Measurements from ENCODE around the gene IER5. TPM values are rescaled to one million over a fixed set of nuclear protein-coding genes. Genes with fewer than 3 reads are reported as not detected.
A peak's percentile ranks its signal among the peaks of the same experiment; 100 is the strongest.

The IER5 gene
- total and polyA plus RNA-seq, 9 of the 15 experiments (the other 6 are each of a cell fraction or from before 2014, with no cell fraction given): 2.4 to 32.1 (median 12.0) TPM

GRCh38 chr1:181126871-181127587 is 38.5 kb downstream of the IER5 start (continued):
- TF ChIP-seq NRF1 (conservative IDR thresholded peaks at IDR 0.05 in 1 of 2, IDR thresholded peaks at IDR 0.05 in 1 of 2) (peak; percentile 14 to 45; a peak in 1 of 4 replicates), CTBP1 (IDR thresholded peaks at IDR 0.05; ENCODE audit: borderline replicate concordance) (peak; percentile 38; the same call in 1 of the 2 replicates), SMAD1 (IDR thresholded peaks at IDR 0.05; ENCODE audit: low read depth, low read length, partially characterized antibody) (peak; percentile 93), DPF2 (IDR thresholded peaks at IDR 0.05) (no peak), ZNF717 (CRISPR knock-in tag; IDR thresholded peaks at IDR 0.05) (no peak), ZNF12 (CRISPR knock-in tag; IDR thresholded peaks at IDR 0.05) (no peak), ETS2 (tag; IDR thresholded peaks at IDR 0.05; ENCODE audit: borderline replicate concordance, poor library complexity, severe bottlenecking) (no peak), L3MBTL2 (IDR thresholded peaks at IDR 0.05) (peak; percentile 47; the same call in 1 of the 2 replicates), GTF2F1 (IDR thresholded peaks at IDR 0.05; ENCODE audit: low read depth, low read length) (no peak), SETDB1 (IDR thresholded peaks at IDR 0.05; ENCODE audit: low read length) (no peak), BRF1 (IDR thresholded peaks at IDR 0.05; ENCODE audit: borderline replicate concordance, extremely low read depth, insufficient read length) (no peak), CBFA2T3 (IDR thresholded peaks at IDR 0.05) (peak; percentile 34), JUND (IDR thresholded peaks at IDR 0.05; ENCODE audit: borderline replicate concordance, low read depth, low read length) (no peak), JUND (tag; IDR thresholded peaks at IDR 0.05; ENCODE audit: borderline replicate concordance, low read depth, low read length) (peak; percentile 31; the same call in 2 of the 3 replicates), DACH1 (IDR thresholded peaks at IDR 0.05; ENCODE audit: partially characterized antibody) (no peak), ARID3B (CRISPR knock-in tag; IDR thresholded peaks at IDR 0.05; ENCODE audit: borderline replicate concordance) (no peak), JUNB (CRISPR knock-in tag; conservative IDR thresholded peaks at IDR 0.05) (no peak), NFIC (IDR thresholded peaks at IDR 0.05) (peak; percentile 100), ELF1 (tag; IDR thresholded peaks at IDR 0.05) (no peak), CREM (IDR thresholded peaks at IDR 0.05; ENCODE audit: low read depth) (peak; percentile 78), SOX6 (IDR thresholded peaks at IDR 0.05) (no peak), NFIX (CRISPR knock-in tag; IDR thresholded peaks at IDR 0.05; ENCODE audit: low read depth) (peak; percentile 98), PTRF (tag; IDR thresholded peaks at IDR 0.05) (no peak), CXXC5 (CRISPR knock-in tag; IDR thresholded peaks at IDR 0.05) (no peak)
